ENCODE measurements around the gene MRRF. TPM values are rescaled to one million over a fixed set of nuclear protein-coding genes. Genes with fewer than 3 reads are reported as not detected.

MRRF gene
- total RNA-seq, 2 donors from 2014 or later: 21.1 to 35.4 TPM

- intact Hi-C loops (cut with DNase I): no loop called here
- Histone ChIP-seq H3K9me3 (no peaks in the 10 kb centered on the region), H3K27ac (no peak overlapping the region), H3K4me3 (no peak overlapping the region), H3K4me1 (replicated peaks) (no peaks in the 10 kb centered on the region), H3K36me3 (no peaks in the 10 kb centered on the region), H3K27me3 (replicated peaks; ENCODE audit: insufficient read depth) (no peaks in the 10 kb centered on the region)
- 96% methylated on average over 7 of the region's 7 CpGs for WGBS
- TF ChIP-seq POLR2AphosphoS5 (IDR thresholded peaks at IDR 0.05) (no peak), POLR2A (IDR thresholded peaks at IDR 0.05) (no peak), CTCF (IDR thresholded peaks at IDR 0.05) (no peak)
- no peak for DNase-seq (ENCODE audit: low spot score)
Observed at GRCh38 chr9:122276096-122276495, 11.4 kb downstream of the MRRF start.

GRCh38 chr9:122277285-122277897 is 12.7 kb downstream of the MRRF start:
- H3K36me3 ChIP-seq: no peaks in the 10 kb centered on the region

GRCh38 chr9:122281368-122281767 is 16.7 kb downstream of the MRRF start:
- no peak for DNase-seq (ENCODE audit: low spot score)
- Histone ChIP-seq H3K4me3 (no peak overlapping the region), H3K27ac (no peak overlapping the region), H3K36me3 (peaks cover 3 to 13% of the 10 kb centered on the region in 2 donors), H3K4me1 (replicated peaks) (no peaks in the 10 kb centered on the region), H3K9me3 (no peaks in the 10 kb centered on the region), H3K27me3 (replicated peaks; ENCODE audit: insufficient read depth) (no peaks in the 10 kb centered on the region)
- 75% methylated on average over 5 of the region's 5 CpGs for WGBS
- TF ChIP-seq POLR2A (IDR thresholded peaks at IDR 0.05) (no peak), POLR2AphosphoS5 (IDR thresholded peaks at IDR 0.05) (no peak), CTCF (IDR thresholded peaks at IDR 0.05) (no peak)
- intact Hi-C loops (cut with DNase I): no loop called here

More at GRCh38 chr9:122277285-122277897, 12.7 kb downstream of the MRRF start:
- H3K4me1 ChIP-seq (replicated peaks): no peaks in the 10 kb centered on the region
- intact Hi-C loops (cut with DNase I): no loop called here
- H3K9me3 ChIP-seq: no peaks in the 10 kb centered on the region
- no peak for TF ChIP-seq CTCF (IDR thresholded peaks at IDR 0.05)
- TF ChIP-seq POLR2AphosphoS5 (IDR thresholded peaks at IDR 0.05): no peak
- TF ChIP-seq POLR2A (IDR thresholded peaks at IDR 0.05): no peak
- no peak overlapping the region for H3K27ac ChIP-seq
- DNase-seq (ENCODE audit: low spot score): no peak
- no peak overlapping the region for H3K4me3 ChIP-seq
- H3K27me3 ChIP-seq (replicated peaks; ENCODE audit: insufficient read depth): no peaks in the 10 kb centered on the region
- WGBS: 98% methylated on average over 10 of the region's 10 CpGs

- no peak overlapping the region for H3K4me3 ChIP-seq
- DNase-seq (ENCODE audit: low spot score): no peak
- no peaks in the 10 kb centered on the region for H3K4me1 ChIP-seq (replicated peaks)
- H3K27ac ChIP-seq: no peak overlapping the region
- intact Hi-C loops (cut with DNase I): no loop called here
- peaks cover 3 to 13% of the 10 kb centered on the region in 2 donors for H3K36me3 ChIP-seq
- TF ChIP-seq POLR2A (IDR thresholded peaks at IDR 0.05): no peak
- TF ChIP-seq POLR2AphosphoS5 (IDR thresholded peaks at IDR 0.05): no peak
- no peak for TF ChIP-seq CTCF (IDR thresholded peaks at IDR 0.05)
- H3K27me3 ChIP-seq (replicated peaks; ENCODE audit: insufficient read depth): no peaks in the 10 kb centered on the region
- WGBS: 90% methylated on average over 1 of the region's 1 CpG
- no peaks in the 10 kb centered on the region for H3K9me3 ChIP-seq
Observed at GRCh38 chr9:122286764-122287163, 22.1 kb downstream of the MRRF start.

- Histone ChIP-seq H3K36me3 (peaks cover 3 to 13% of the 10 kb centered on the region in 2 donors), H3K27me3 (replicated peaks; ENCODE audit: insufficient read depth) (no peaks in the 10 kb centered on the region), H3K27ac (no peak overlapping the region), H3K4me3 (no peak overlapping the region), H3K4me1 (replicated peaks) (no peaks in the 10 kb centered on the region), H3K9me3 (no peaks in the 10 kb centered on the region)
- DNase-seq (ENCODE audit: low spot score): no peak
- TF ChIP-seq POLR2AphosphoS5 (IDR thresholded peaks at IDR 0.05) (no peak), CTCF (IDR thresholded peaks at IDR 0.05) (no peak), POLR2A (IDR thresholded peaks at IDR 0.05) (no peak)
- WGBS: 82% methylated on average over 1 of the region's 1 CpG
- intact Hi-C loops (cut with DNase I): no loop called here
Observed at GRCh38 chr9:122287214-122287720, 22.6 kb downstream of the MRRF start.

All from prostate gland (tissue), 2 donors.